GM23338 (cell line): ENCODE data around the gene UBXN11.

Experiments
- CTCF ChIP-seq, 2 experiments: fragments of 200-600 bp in 1 of 2; sonication (generic) in 1 of 2; conservative IDR thresholded peaks; 2 replicates each; pipeline versions ENCODE4 v1.5.1 to v1.6.1; 2016 to 2017; ENCODE audit warnings: antibody characterized with exemption in 2 of 2, low read depth in 2 of 2, mild to moderate bottlenecking in 2 of 2, moderate library complexity in 1 of 2
- EZH2 ChIP-seq: fragments of 200-600 bp; sonication (generic); IDR thresholded peaks from one replicate; pipeline ENCODE4 v1.8.0; 2017; ENCODE audit warnings: antibody characterized with exemption, mild to moderate bottlenecking, low read depth; ENCODE audit not compliant: unreplicated experiment
- TF ChIP-seq, protein P1 (sequence below): IDR thresholded peaks from 2 replicates; pipeline ENCODE4 v1.6.1; 2016; ENCODE audit warnings: antibody characterized with exemption

GRCh38 chr1:26307363-26307781 is 936 bp upstream of the UBXN11 start:
- TF ChIP-seq CTCF (conservative IDR thresholded peaks at IDR 0.05; ENCODE audit: low read depth in 2 of 2) (no peak), EZH2 (no peak)
- TF ChIP-seq, protein P1, sequence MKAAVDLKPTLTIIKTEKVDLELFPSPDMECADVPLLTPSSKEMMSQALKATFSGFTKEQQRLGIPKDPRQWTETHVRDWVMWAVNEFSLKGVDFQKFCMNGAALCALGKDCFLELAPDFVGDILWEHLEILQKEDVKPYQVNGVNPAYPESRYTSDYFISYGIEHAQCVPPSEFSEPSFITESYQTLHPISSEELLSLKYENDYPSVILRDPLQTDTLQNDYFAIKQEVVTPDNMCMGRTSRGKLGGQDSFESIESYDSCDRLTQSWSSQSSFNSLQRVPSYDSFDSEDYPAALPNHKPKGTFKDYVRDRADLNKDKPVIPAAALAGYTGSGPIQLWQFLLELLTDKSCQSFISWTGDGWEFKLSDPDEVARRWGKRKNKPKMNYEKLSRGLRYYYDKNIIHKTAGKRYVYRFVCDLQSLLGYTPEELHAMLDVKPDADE, result no peak
